DND-41 (cell line): ENCODE results near the gene TLX3.

ENCODE experiments used
- EZH2 ChIP-seq: IDR thresholded peaks from 3 replicates; pipeline ENCODE4 v1.6.1; 2012; ENCODE audit warnings: borderline replicate concordance, low read depth, mild to moderate bottlenecking, moderate library complexity, low read length, inconsistent platforms; ENCODE audit not compliant: severe bottlenecking
- TF ChIP-seq, protein P1 (sequence below): IDR thresholded peaks from 2 replicates; pipeline ENCODE4 v1.5.1; 2012; ENCODE audit warnings: borderline replicate concordance, low read length, moderate library complexity, mild to moderate bottlenecking; ENCODE audit not compliant: poor library complexity, severe bottlenecking; ENCODE audit errors: extremely low read depth

DNA sequence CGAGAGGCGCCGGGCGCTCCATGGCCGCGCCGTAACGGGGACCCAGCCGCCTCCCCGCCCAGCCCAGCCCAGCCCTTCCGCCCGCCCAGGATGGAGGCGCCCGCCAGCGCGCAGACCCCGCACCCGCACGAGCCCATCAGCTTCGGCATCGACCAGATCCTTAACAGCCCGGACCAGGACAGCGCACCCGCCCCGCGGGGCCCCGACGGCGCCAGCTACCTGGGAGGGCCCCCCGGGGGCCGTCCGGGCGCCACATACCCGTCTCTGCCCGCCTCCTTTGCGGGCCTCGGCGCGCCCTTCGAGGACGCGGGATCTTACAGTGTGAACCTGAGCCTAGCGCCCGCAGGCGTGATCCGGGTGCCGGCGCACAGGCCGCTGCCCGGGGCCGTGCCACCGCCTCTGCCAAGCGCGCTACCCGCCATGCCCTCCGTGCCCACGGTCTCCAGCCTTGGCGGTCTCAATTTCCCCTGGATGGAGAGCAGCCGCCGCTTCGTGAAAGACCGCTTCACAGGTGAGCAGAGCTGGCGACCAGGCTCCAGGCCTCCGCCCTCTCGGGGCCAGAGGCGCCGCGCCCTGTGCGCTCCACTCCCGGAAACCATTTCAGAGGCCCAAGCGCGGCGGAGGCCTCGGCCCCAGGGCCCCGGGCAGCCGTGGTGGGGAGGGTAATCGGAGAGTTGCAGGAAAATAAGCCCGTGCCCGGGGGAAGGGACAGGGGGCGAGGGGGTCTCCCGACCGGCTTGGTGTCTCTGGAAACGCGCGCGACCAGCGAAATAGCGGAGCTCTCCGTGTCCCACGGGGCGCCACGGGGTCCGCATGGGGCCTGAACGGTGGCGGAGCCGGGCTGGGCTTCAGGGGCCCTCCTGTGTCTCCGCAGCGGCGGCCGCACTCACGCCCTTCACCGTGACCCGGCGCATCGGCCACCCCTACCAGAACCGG is 496 bp downstream of the TLX3 start:
- no peak for TF ChIP-seq EZH2
- TF ChIP-seq, protein P1, sequence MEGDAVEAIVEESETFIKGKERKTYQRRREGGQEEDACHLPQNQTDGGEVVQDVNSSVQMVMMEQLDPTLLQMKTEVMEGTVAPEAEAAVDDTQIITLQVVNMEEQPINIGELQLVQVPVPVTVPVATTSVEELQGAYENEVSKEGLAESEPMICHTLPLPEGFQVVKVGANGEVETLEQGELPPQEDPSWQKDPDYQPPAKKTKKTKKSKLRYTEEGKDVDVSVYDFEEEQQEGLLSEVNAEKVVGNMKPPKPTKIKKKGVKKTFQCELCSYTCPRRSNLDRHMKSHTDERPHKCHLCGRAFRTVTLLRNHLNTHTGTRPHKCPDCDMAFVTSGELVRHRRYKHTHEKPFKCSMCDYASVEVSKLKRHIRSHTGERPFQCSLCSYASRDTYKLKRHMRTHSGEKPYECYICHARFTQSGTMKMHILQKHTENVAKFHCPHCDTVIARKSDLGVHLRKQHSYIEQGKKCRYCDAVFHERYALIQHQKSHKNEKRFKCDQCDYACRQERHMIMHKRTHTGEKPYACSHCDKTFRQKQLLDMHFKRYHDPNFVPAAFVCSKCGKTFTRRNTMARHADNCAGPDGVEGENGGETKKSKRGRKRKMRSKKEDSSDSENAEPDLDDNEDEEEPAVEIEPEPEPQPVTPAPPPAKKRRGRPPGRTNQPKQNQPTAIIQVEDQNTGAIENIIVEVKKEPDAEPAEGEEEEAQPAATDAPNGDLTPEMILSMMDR = no peak
